GM12892 (cell line): ENCODE results near the gene MIEF2.

Experiments
- POLR2A ChIP-seq: IDR thresholded peaks from 2 replicates; pipeline ENCODE4 v1.6.1; 2011; ENCODE audit warnings: low read depth, low read length, control low read depth
- POLR2AphosphoS5 ChIP-seq: IDR thresholded peaks from 2 replicates; pipeline ENCODE4 v1.6.1; 2011; ENCODE audit warnings: low read depth, low read length, control low read depth
- TAF1 ChIP-seq: IDR thresholded peaks from 2 replicates; pipeline ENCODE4 v1.6.1; 2011; ENCODE audit warnings: low read depth, mild to moderate bottlenecking, control low read depth, low read length, borderline replicate concordance

DNA sequence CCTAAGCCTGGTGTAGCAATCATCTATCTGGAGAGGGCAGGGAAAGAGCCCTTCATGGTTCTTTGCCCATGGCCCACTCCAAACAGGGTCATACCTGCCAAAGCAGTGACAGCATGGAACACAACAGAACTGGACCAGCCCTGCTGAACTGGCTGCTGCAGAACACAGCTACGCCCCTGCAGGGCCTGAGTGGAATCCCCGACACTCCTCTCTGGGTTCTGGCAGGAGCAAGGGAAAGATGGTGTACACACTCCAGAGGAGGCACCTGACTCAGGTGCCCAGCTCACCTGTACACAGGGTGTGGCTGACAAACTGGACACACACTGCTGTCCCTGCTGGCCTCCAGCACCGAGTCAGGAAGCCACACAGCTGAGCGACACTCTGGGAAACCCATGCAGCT lies 19.8 kb downstream of the MIEF2 start:
- TF ChIP-seq POLR2AphosphoS5 (no peak), TAF1 (no peak), POLR2A (no peak)
